Measurements from ENCODE around the gene TRIM13. TPM values are rescaled to one million over a fixed set of nuclear protein-coding genes. Genes with fewer than 3 reads are reported as not detected.

Gene TRIM13
- total RNA-seq (2022; extraction: Qiagen RNA extraction): 15.5 to 18.7 TPM (median 16.6 TPM) in 5 replicates

GRCh38 chr13:49996951-49997895 lies at the start of gene TRIM13:
TRIM13 (plus strand) TSS chr13:49997042; CDS start chr13:50011941, 14,899 bp downstream.

DNA sequence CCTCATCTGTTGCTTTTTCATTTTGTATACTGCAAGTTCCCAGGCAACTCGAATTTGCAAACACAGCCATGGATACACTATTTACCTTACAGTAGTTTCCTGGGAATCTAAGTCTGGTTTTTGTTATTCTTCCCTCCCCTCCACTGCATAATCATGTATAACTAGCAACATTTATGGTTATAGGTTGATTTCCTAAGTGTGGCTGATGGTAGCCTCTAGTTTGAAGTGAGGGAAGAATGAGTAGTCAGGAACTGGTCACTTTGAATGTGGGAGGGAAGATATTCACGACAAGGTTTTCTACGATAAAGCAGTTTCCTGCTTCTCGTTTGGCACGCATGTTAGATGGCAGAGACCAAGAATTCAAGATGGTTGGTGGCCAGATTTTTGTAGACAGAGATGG lies 18.4 kb downstream of the TRIM13 start, which contains the start of gene KCNRG:
TSS of gene KCNRG (plus strand) at position 187 of the 400 bp plus-strand sequence. CDS start at position 237, 50 bp downstream.

Other genes with a start within 250 kb of the TRIM13 start
- gene KPNA3, start 204.4 kb upstream of the TRIM13 start, total RNA-seq (2022; extraction: Qiagen RNA extraction): 26.4 to 37.9 TPM (median 33.7 TPM) in 5 replicates
- gene SPRYD7, start 60.7 kb upstream of the TRIM13 start, total RNA-seq (2022; extraction: Qiagen RNA extraction): 9.7 to 11.5 TPM (median 10.5 TPM) in 5 replicates
- 0.33 to 0.97 TPM (median 0.74 TPM) in 4 of 5 replicates, not detected in the other for gene KCNRG, start 18.4 kb downstream of the TRIM13 start, total RNA-seq (2022; extraction: Qiagen RNA extraction)